Glutamatergic neuron (in vitro differentiated cells): ENCODE measurements around the gene FBXO31. TPM values are rescaled to one million over a fixed set of nuclear protein-coding genes. Genes with fewer than 3 reads are reported as not detected.
A peak's percentile ranks its signal among the peaks of the same experiment; 100 is the strongest.

Source experiments
- DNase-seq: peaks from one replicate; pipeline ENCODE4 v3.0.0; 2022
- H3K27ac Mint-ChIP-seq: one replicate; pipeline ENCODE4 v1.8.0; 2020; ENCODE audit warnings: mild to moderate bottlenecking, mixed read lengths, inconsistent platforms; ENCODE audit not compliant: unreplicated experiment
- H3K27me3 Mint-ChIP-seq: one replicate; pipeline ENCODE4 v1.8.0; 2020; ENCODE audit warnings: mild to moderate bottlenecking, moderate library complexity, mixed read lengths, inconsistent platforms; ENCODE audit not compliant: unreplicated experiment
- H3K36me3 Mint-ChIP-seq: one replicate; pipeline ENCODE4 v1.8.0; 2020; ENCODE audit warnings: mild to moderate bottlenecking, mixed read lengths, inconsistent platforms; ENCODE audit not compliant: unreplicated experiment
- H3K4me1 Mint-ChIP-seq: one replicate; pipeline ENCODE4 v1.8.0; 2020; ENCODE audit warnings: mild to moderate bottlenecking, low read depth, mixed read lengths, inconsistent platforms; ENCODE audit not compliant: unreplicated experiment
- H3K4me3 Mint-ChIP-seq: one replicate; pipeline ENCODE4 v1.8.0; 2020; ENCODE audit warnings: mild to moderate bottlenecking, mixed read lengths, inconsistent platforms; ENCODE audit not compliant: unreplicated experiment
- H3K9me3 Mint-ChIP-seq: one replicate; pipeline ENCODE4 v1.8.0; 2020; ENCODE audit warnings: mild to moderate bottlenecking, moderate library complexity, mixed read lengths, inconsistent platforms; ENCODE audit not compliant: unreplicated experiment
- total RNA-seq: library from RNA; stranded (reverse); fragmentation: NEBNext Ultra II Directional; extraction: Animal tissue kit (Norgen Biotek cat#: 25700); gene quantifications from one replicate; pipeline ENCODE4 v1.2.1, GENCODE V29; 2021; ENCODE audit not compliant: unreplicated experiment
- TF ChIP-seq, protein P1 (sequence below): fragments of 200-600 bp; sonication (generic); IDR thresholded peaks from one replicate; pipeline ENCODE4 v1.5.0; 2021; ENCODE audit not compliant: partially characterized antibody, unreplicated experiment

FBXO31 gene
- total RNA-seq, 1 donor from 2014 or later = 66.7 TPM

DNA sequence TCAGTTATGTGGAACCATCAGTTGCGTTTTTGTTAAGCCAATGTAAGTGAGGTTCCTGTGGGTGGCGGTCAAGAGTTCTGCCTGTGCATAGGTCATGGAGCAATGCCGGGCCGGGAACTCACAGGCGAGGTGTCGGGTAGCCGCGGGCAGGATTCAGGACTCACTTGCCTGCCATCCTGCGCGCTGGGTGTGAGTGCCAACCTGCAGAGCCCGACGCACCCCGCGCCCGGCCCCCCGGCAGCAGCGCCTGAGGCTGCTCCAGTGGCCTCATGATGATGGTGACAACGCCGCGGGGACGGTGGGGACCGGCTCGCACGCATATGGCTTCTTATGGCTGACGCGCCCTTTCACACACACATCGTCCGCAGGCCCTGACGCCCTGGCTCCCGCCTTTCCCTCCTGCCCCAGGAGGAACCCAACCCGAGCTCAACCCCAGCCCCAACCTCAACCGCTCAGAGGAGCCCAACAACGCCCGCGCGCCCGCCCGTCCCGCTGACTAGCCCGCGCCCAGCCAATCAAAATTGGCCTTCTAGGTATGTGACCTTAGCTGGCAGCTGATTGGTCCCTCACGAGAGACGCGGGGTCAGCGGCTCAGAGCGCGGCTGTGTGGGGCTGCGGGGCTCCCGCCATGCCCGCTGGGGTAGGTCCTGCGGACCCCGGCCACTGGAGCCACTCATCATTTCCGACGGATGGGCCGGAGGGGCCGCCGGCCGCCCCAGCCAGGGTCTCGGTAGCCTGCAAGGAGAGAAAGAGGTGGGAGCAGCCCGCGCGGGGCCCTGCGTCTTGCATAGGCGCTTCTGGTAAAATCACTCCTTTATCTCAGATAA lies 66.4 kb downstream of the FBXO31 start, which contains the start of gene C16orf95:
Gene C16orf95, minus strand, starts transcription at position 470 of the 827 bp plus-strand sequence. Its CDS starts 150 bp downstream, at position 320.
- Mint-ChIP-seq H3K4me1 (peaks cover 24% of the 10 kb centered on the region), H3K27ac (peak within 1 kb of the TSS; percentile 96), H3K36me3 (no peaks in the 10 kb centered on the region), H3K9me3 (peaks cover 5% of the 10 kb centered on the region), H3K27me3 (peaks cover 8% of the 10 kb centered on the region), H3K4me3 (peak within 1 kb of the TSS; percentile 96)
- TF ChIP-seq, protein P1, sequence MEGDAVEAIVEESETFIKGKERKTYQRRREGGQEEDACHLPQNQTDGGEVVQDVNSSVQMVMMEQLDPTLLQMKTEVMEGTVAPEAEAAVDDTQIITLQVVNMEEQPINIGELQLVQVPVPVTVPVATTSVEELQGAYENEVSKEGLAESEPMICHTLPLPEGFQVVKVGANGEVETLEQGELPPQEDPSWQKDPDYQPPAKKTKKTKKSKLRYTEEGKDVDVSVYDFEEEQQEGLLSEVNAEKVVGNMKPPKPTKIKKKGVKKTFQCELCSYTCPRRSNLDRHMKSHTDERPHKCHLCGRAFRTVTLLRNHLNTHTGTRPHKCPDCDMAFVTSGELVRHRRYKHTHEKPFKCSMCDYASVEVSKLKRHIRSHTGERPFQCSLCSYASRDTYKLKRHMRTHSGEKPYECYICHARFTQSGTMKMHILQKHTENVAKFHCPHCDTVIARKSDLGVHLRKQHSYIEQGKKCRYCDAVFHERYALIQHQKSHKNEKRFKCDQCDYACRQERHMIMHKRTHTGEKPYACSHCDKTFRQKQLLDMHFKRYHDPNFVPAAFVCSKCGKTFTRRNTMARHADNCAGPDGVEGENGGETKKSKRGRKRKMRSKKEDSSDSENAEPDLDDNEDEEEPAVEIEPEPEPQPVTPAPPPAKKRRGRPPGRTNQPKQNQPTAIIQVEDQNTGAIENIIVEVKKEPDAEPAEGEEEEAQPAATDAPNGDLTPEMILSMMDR = peak; percentile 41
- DNase-seq = peak; percentile 97

DNA sequence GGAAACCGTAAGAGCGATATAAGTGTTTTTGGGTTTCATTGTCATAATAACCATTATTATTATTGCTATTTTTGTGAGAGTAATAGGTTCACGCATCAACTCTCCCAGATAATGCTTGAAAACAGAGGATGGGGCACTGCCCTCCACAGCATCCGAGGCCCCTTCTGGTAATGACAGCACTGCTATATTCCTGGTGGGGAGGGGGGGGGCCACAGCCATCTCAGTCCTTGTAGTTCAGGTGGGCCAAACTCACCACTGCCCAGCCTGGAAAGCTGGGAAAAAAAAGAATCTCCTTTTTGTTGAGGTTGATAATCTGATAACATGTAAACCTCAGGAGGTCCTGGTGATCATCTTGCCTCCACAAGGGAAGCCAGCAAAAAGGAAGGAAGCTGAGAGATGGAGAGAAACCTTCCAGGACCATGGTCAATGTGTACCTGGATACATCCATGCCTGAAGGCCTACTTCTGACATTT lies 67.1 kb downstream of the FBXO31 start:
- Mint-ChIP-seq H3K27me3 (peaks cover 8% of the 10 kb centered on the region), H3K9me3 (peaks cover 5% of the 10 kb centered on the region), H3K36me3 (no peaks in the 10 kb centered on the region), H3K27ac (peak overlapping the region; percentile 96), H3K4me1 (peaks cover 18% of the 10 kb centered on the region), H3K4me3 (peak overlapping the region; percentile 96)
- DNase-seq = no peak
- TF ChIP-seq, protein P1 = no peak

DNA sequence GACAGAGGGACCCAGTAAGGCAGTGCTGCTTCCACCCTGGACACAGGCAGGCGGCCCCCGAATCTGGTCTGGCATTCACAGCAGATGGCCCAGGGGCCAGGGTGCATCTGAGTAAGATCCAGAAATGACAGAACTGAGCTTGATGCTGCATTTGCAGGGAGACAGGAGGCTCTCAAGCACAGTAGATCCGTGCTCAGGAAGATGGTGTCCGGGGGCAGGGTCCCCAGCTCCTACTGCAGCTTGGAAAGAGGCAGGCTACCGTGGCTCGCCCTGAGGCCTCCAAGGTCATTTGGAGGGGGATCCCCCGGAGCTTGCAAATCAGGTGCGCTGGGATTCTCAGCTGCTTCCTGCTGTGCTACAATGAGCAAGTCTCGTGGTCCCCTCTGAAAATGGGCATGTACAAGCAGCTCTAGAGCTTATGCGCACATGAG lies 68.6 kb downstream of the FBXO31 start:
- Mint-ChIP-seq H3K27me3 (peaks cover 5% of the 10 kb centered on the region), H3K4me1 (peaks cover 11% of the 10 kb centered on the region), H3K36me3 (no peaks in the 10 kb centered on the region), H3K4me3 (no peak overlapping the region), H3K27ac (peak overlapping the region; percentile 22), H3K9me3 (peaks cover 2% of the 10 kb centered on the region)
- TF ChIP-seq, protein P1 = no peak
- peak; percentile 13 for DNase-seq

DNA sequence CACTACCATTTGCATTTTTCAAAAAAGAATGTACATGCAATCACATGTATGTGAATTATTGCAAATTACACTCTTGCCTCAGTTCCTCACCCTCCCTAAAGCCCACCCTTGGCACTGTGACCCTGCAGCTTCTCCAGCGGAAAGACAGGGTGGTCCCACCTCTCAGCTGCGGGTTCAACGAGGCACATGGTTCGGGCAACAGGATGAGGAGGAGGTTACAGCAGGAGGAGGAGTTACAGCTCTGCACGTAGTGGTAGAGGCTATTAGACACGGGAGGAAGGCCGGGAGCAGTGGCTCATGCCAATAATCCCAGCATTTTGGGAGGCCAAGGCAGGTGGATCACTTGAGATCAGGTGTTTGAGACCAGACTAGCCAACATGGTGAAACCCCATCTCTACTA lies 71.6 kb downstream of the FBXO31 start:
- H3K36me3 Mint-ChIP-seq = peaks cover 4% of the 10 kb centered on the region
- no peaks in the 10 kb centered on the region for H3K9me3 Mint-ChIP-seq
- peaks cover 3% of the 10 kb centered on the region for H3K4me1 Mint-ChIP-seq
- DNase-seq = no peak
- H3K4me3 Mint-ChIP-seq = no peak overlapping the region
- peaks cover 5% of the 10 kb centered on the region for H3K27me3 Mint-ChIP-seq
- H3K27ac Mint-ChIP-seq = no peak overlapping the region
- TF ChIP-seq, protein P1 = no peak

DNA sequence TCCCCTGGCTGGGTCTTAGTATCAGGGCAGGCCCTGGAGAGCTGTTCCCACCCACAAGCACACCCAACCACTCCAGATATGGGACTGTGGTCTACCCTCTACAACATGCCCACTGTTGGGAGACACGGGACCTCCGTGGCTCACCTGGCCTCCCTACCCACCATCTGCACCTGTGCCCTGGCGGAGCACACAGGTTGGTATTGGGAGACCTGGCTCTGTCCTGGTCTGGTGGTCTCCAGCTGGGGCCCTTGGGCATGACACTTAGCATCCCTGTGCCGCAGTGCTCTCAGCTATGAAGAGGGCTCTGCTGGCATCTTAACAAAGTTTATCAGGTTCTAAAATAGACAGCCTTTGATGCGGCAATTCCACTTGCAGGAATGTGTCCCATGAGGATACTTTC lies 72.2 kb downstream of the FBXO31 start:
- no peak for DNase-seq
- Mint-ChIP-seq H3K4me1 (peaks cover 3% of the 10 kb centered on the region), H3K4me3 (no peak overlapping the region), H3K36me3 (peaks cover 4% of the 10 kb centered on the region), H3K27ac (no peak overlapping the region), H3K9me3 (no peaks in the 10 kb centered on the region), H3K27me3 (peaks cover 3% of the 10 kb centered on the region)
- TF ChIP-seq, protein P1 = no peak
